GM12878 (cell line): ENCODE results near the gene RMND5A. TPM values are rescaled to one million over a fixed set of nuclear protein-coding genes. Genes with fewer than 3 reads are reported as not detected.

Experiments used
- CBX3 ChIP-seq: fragments of 200-600 bp; sonication (generic); IDR thresholded peaks from 2 replicates; pipeline ENCODE4 v1.6.1; 2016; ENCODE audit warnings: low read depth, borderline replicate concordance
- HCFC1 ChIP-seq: fragments of 150-350 bp; IDR thresholded peaks from 2 replicates; pipeline ENCODE4 v1.6.1; 2014; ENCODE audit warnings: low read length
- NR2C1 ChIP-seq: fragments of 450-650 bp; IDR thresholded peaks from 2 replicates; pipeline ENCODE4 v1.6.1; 2017; ENCODE audit warnings: antibody characterized with exemption, mild to moderate bottlenecking, moderate library complexity
- PKNOX1 ChIP-seq: fragments of 450-650 bp; IDR thresholded peaks from 2 replicates; pipeline ENCODE4 v1.6.1; 2016; ENCODE audit warnings: mild to moderate bottlenecking
- PRDM15 ChIP-seq: fragments of 450-650 bp; formaldehyde crosslinking; IDR thresholded peaks from 2 replicates; pipeline ENCODE4 v1.4.0; 2020; ENCODE audit warnings: mild to moderate bottlenecking, moderate library complexity
- SIX5 ChIP-seq: IDR thresholded peaks from 2 replicates; pipeline ENCODE4 v1.6.1; 2011; ENCODE audit warnings: mild to moderate bottlenecking, low read depth, low read length, moderate library complexity; ENCODE audit not compliant: severe bottlenecking
- SUZ12 ChIP-seq: fragments of 200-600 bp; sonication (generic); IDR thresholded peaks from one replicate; pipeline ENCODE4 v1.6.1; 2018; ENCODE audit warnings: antibody characterized with exemption, mild to moderate bottlenecking; ENCODE audit not compliant: unreplicated experiment
- WRNIP1 ChIP-seq: IDR thresholded peaks from 2 replicates; pipeline ENCODE4 v1.6.1; 2011; ENCODE audit warnings: low read depth, low read length, improper control_type of control experiment, borderline replicate concordance
- polyA plus RNA-seq, 11 experiments: library from polyadenylated mRNA; depleted of rRNA in 4 of 11; unstranded in 6 of 11; stranded (reverse) in 5 of 11; fragments of >200 nt; fragmentation: Nextera tagmentation in 4 of 11; fragmentation: Illumina TruSeq in 1 of 11; extraction: Ambion mirVana in 4 of 11; extraction: Trizol in 1 of 11; gene quantifications; 1 replicate in 1 of 11; 2 replicates in 10 of 11; pipeline versions ENCODE4 v1.2.1 to v1.2.3, GENCODE V29; 2011 to 2016; ENCODE audit warnings: inconsistent platforms in 2 of 11, missing spikeins in 2 of 11, low read depth in 1 of 11
- total RNA-seq, 4 experiments: library from RNA; depleted of rRNA in 3 of 4; stranded (reverse); fragments of >200 nt in 3 of 4; fragmentation: Illumina TruSeq in 1 of 4; extraction: Trizol in 1 of 4; gene quantifications; 2 replicates each; pipeline versions ENCODE4 v1.2.1 to v1.2.3, GENCODE V29; 2013 to 2021

Gene RMND5A
- total and polyA plus RNA-seq, 10 of the 15 experiments (the other 5 are each of a cell fraction or from before 2014, with no cell fraction given), result 8.3 to 33.6 (median 23.2) TPM

- TF ChIP-seq PKNOX1, result no peak
- no peak for TF ChIP-seq PRDM15 (CRISPR knock-in tag)
- no peak for TF ChIP-seq WRNIP1
- no peak for TF ChIP-seq SUZ12
- no peak for TF ChIP-seq NR2C1
- TF ChIP-seq CBX3, result no peak
- TF ChIP-seq SIX5, result no peak
- TF ChIP-seq HCFC1, result no peak
Measured at GRCh38 chr2:86825693-86826381, 105.7 kb downstream of the RMND5A start (continued).
